OCI-LY7 (cell line): ENCODE data around the gene OLIG3. TPM values are rescaled to one million over a fixed set of nuclear protein-coding genes. Genes with fewer than 3 reads are reported as not detected.

Experiments used
- BruUV-seq: library from RNA; stranded (reverse); fragments of 400-500 nt; replicated peaks from 2 replicates; lab custom pipeline; 2021; lab: Mats Ljungman, UMichigan
- CTCF ChIA-PET: fragments of 300-600 bp; sonication (Branson Sonifier 250); formaldehyde crosslinking; loops from one replicate; lab custom pipeline; 2022; ENCODE audit warnings: antibody characterized with exemption; ENCODE audit not compliant: unreplicated experiment; lab: Charles Lee
- POLR2A ChIA-PET: fragments of 300-600 bp; sonication (Branson Sonifier 250); formaldehyde crosslinking; loops from one replicate; lab custom pipeline; 2022; ENCODE audit warnings: antibody characterized with exemption; lab: Charles Lee
- DNase-seq: peaks from one replicate; pipeline ENCODE4 v3.0.0-alpha.2; 2015; ENCODE audit warnings: low spot score
- H2AFZ ChIP-seq: fragments of 200-600 bp; sonication (generic), shearing (Covaris generic); 2 replicates; pipeline ENCODE4 v1.6.1; 2014; ENCODE audit warnings: mild to moderate bottlenecking, antibody characterized with exemption, low read length, moderate library complexity
- H3K27ac ChIP-seq: fragments of 200-600 bp; sonication (generic); 2 replicates; pipeline ENCODE4 v1.5.1; 2014; ENCODE audit warnings: mixed run types, low read depth, mild to moderate bottlenecking, moderate library complexity, low read length, inconsistent platforms; ENCODE audit not compliant: poor library complexity, severe bottlenecking
- H3K36me3 ChIP-seq: fragments of 200-600 bp; sonication (generic); 2 replicates; pipeline ENCODE4 v1.6.1; 2014; ENCODE audit warnings: mild to moderate bottlenecking, antibody characterized with exemption, low read length, moderate library complexity, mixed read lengths; ENCODE audit not compliant: insufficient read depth
- H3K4me1 ChIP-seq: fragments of 200-600 bp; sonication (generic); 2 replicates; pipeline ENCODE4 v1.5.1; 2014; ENCODE audit warnings: mild to moderate bottlenecking, low read length; ENCODE audit not compliant: insufficient read depth, poor library complexity, severe bottlenecking
- H3K4me2 ChIP-seq: fragments of 200-600 bp; sonication (generic); 2 replicates; pipeline ENCODE4 v1.6.1; 2014; ENCODE audit warnings: mild to moderate bottlenecking, low read length
- H3K4me3 ChIP-seq: fragments of 200-600 bp; sonication (generic); 2 replicates; pipeline ENCODE4 v1.5.1; 2014; ENCODE audit warnings: mild to moderate bottlenecking, low read depth, low read length; ENCODE audit not compliant: poor library complexity, severe bottlenecking
- H3K79me2 ChIP-seq: fragments of 200-600 bp; sonication (generic); 2 replicates; pipeline ENCODE4 v1.6.1; 2016; ENCODE audit warnings: low read depth, mild to moderate bottlenecking, low read length, moderate library complexity, mixed read lengths; ENCODE audit not compliant: insufficient read depth
- H3K9me2 ChIP-seq: fragments of 200-600 bp; sonication (generic); 2 replicates; pipeline ENCODE4 v1.6.1; 2016; ENCODE audit warnings: mild to moderate bottlenecking, low read length, mixed read lengths; ENCODE audit not compliant: insufficient read depth
- H3K9me3 ChIP-seq: fragments of 200-600 bp; sonication (generic); 2 replicates; pipeline ENCODE4 v1.6.1; 2014; ENCODE audit warnings: mild to moderate bottlenecking, mixed run types, low read length, mixed read lengths
- H4K20me1 ChIP-seq: fragments of 200-600 bp; sonication (generic); 2 replicates; pipeline ENCODE4 v1.6.1; 2014; ENCODE audit warnings: mild to moderate bottlenecking, antibody characterized with exemption, low read length, moderate library complexity, mixed read lengths; ENCODE audit not compliant: insufficient read depth
- EZH2phosphoT487 ChIP-seq: fragments of 200-600 bp; sonication (generic); IDR thresholded peaks from 2 replicates; pipeline ENCODE4 v1.6.1; 2018; ENCODE audit warnings: low read depth, borderline replicate concordance, mild to moderate bottlenecking, mixed run types, antibody characterized with exemption, low read length, moderate library complexity, mixed read lengths
- intact Hi-C: fragments of 100-400 bp; cut with micrococcal nuclease; formaldehyde crosslinking; loops from one replicate; pipeline ENCODE4 v1.10.0; 2022; ENCODE audit not compliant: unreplicated experiment
- total RNA-seq, 2 experiments: library from RNA; depleted of rRNA in 1 of 2; stranded (reverse); fragments of >200 nt in 1 of 2; shearing (Covaris generic) in 1 of 2; gene quantifications; 2 replicates each; pipeline ENCODE4 v1.2.3, GENCODE V29; 2014 to 2022
- TF ChIP-seq, protein P1 (sequence below): fragments of 200-600 bp; sonication (generic); conservative IDR thresholded peaks from 2 replicates; pipeline ENCODE4 v1.5.1; 2014; ENCODE audit warnings: mild to moderate bottlenecking, antibody characterized with exemption, low read length, moderate library complexity, mixed read lengths

Gene OLIG3
- total RNA-seq, 2 experiments from 2014 or later: not detected

DNA sequence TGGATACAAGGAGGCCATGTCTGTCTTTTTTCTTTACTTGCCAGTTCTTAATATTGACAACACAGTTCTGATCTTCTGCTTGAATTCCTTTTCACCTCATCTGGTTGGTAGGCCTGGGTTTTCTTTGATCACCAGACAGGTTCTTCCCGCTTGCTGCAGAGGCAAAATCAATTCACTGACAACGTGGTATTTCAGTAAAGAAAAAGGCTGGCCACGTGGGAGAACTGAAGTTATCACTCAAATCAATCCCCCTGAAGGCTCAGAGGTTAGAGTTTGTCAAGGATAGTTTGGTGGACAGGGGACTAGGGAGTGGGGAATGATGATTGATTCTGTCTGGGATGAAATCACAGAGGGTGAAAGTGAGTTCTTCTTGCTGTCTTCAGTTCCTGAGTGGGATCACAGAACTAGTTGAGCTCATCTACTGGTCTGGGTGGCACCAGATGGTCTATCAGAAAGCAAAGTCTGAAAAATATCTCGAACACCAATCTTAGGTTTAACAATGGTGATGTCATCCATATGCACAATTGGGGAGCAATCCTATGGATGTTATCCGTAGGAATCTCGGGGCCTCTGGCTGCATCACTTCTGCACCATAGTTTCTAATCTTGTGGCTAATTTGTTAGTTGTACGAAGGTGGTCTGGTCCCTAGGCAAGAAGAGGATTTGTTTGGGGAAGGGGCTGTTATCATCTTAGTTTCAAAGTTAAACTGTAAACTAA is 37.3 kb upstream of the OLIG3 start:
- no peaks in the 10 kb centered on the region for H3K79me2 ChIP-seq
- CTCF ChIA-PET: no interaction called here
- POLR2A ChIA-PET: interaction anchor here (0.6 to 1.3 kb wide), 3 partner anchors 17 to 1007 kb away, joined by 3 to 5 read pairs (median 3); no protein-coding TSS in a partner anchor

DNA sequence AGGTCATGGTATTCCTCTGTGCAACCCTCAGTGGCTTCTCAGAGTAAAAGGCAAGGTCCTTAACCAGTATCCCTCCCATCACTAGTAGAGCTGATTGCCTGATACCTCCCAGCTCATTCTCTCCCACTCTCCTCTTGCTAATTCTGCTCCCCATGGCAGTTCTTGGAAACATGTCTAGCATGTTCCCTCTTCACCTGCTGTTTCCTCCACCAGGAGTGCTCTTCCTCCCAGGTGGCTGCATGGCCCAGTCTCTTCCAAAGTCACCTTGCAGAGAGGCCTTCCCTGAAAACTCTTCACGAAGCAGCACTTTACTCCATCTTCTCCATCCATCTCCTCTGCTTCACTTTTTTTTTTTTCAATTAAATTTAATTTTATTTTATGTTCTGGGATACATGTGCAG is 36.2 kb upstream of the OLIG3 start:
- no TSS peak for BruUV-seq
- no peak for DNase-seq
- Histone ChIP-seq H3K27ac (no peak overlapping the region), H4K20me1 (no peaks in the 10 kb centered on the region), H3K4me1 (no peaks in the 10 kb centered on the region), H3K4me2 (no peak overlapping the region), H3K4me3 (no peak overlapping the region), H3K9me2 (no peaks in the 10 kb centered on the region), H2AFZ (no peak overlapping the region), H3K79me2 (no peaks in the 10 kb centered on the region), H3K9me3 (0 out of 2 replicates have a peak, but pooled peaks cover 10% of the 10 kb centered on the region), H3K36me3 (no peaks in the 10 kb centered on the region)
- POLR2A ChIA-PET: interaction anchor here (0.7 kb wide), 2 partner anchors 461 to 1006 kb away, joined by 4 to 5 read pairs; no protein-coding TSS in a partner anchor
- intact Hi-C loops: no loop called here
- CTCF ChIA-PET: no interaction called here
- no peak for TF ChIP-seq EZH2phosphoT487
- TF ChIP-seq, protein P1, sequence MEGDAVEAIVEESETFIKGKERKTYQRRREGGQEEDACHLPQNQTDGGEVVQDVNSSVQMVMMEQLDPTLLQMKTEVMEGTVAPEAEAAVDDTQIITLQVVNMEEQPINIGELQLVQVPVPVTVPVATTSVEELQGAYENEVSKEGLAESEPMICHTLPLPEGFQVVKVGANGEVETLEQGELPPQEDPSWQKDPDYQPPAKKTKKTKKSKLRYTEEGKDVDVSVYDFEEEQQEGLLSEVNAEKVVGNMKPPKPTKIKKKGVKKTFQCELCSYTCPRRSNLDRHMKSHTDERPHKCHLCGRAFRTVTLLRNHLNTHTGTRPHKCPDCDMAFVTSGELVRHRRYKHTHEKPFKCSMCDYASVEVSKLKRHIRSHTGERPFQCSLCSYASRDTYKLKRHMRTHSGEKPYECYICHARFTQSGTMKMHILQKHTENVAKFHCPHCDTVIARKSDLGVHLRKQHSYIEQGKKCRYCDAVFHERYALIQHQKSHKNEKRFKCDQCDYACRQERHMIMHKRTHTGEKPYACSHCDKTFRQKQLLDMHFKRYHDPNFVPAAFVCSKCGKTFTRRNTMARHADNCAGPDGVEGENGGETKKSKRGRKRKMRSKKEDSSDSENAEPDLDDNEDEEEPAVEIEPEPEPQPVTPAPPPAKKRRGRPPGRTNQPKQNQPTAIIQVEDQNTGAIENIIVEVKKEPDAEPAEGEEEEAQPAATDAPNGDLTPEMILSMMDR: no peak

More for the DNA sequence above, 37.3 kb upstream of the OLIG3 start:
- Histone ChIP-seq H3K9me3 (no peaks in the 10 kb centered on the region), H2AFZ (no peak overlapping the region), H3K36me3 (no peaks in the 10 kb centered on the region), H3K4me2 (no peak overlapping the region), H3K9me2 (no peaks in the 10 kb centered on the region), H3K27ac (no peak overlapping the region), H3K4me3 (no peak overlapping the region), H3K4me1 (no peaks in the 10 kb centered on the region), H4K20me1 (no peaks in the 10 kb centered on the region)
- DNase-seq: no peak
- no TSS peak for BruUV-seq
- intact Hi-C loops: no loop called here
- TF ChIP-seq, protein P1: no peak
- TF ChIP-seq EZH2phosphoT487: no peak

DNA sequence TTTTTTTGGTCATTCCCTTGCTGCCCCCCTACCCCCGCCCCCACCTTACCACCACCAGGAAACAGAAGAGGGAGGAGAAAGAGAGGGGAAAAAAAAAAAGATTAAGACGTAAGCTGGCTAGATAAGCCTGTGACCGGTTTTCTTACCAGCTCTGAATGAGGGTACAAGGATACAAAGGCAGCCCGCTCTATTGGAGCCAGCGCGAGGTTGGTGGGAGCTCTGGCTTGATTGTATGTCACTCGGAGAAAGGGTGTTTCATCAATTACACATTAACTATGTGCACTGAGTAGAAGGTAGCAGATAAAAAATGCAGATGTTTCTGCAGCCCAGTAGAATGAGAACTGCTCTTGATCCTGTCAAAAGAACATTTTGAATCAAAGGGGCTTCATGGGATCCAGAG is 28.6 kb upstream of the OLIG3 start:
- BruUV-seq: no TSS peak
- Histone ChIP-seq H3K4me1 (no peaks in the 10 kb centered on the region), H3K27ac (no peak overlapping the region), H4K20me1 (no peaks in the 10 kb centered on the region), H3K9me2 (no peaks in the 10 kb centered on the region), H3K4me3 (no peak overlapping the region), H3K36me3 (no peaks in the 10 kb centered on the region), H3K79me2 (no peaks in the 10 kb centered on the region), H3K4me2 (no peak overlapping the region), H3K9me3 (0 out of 2 replicates have a peak, but pooled peaks cover 10% of the 10 kb centered on the region), H2AFZ (no peak overlapping the region)
- no peak for DNase-seq
- intact Hi-C loops: no loop called here
- ChIA-PET CTCF (no interaction called here), POLR2A (no interaction called here)
- TF ChIP-seq EZH2phosphoT487: no peak
- TF ChIP-seq, protein P1: no peak
